GM19463 (cell line): ENCODE data around the gene UBXN6.

ENCODE experiments used
- ATAC-seq: cut with Tn5 transposase; IDR thresholded peaks from one replicate; pipeline ENCODE4 v1.9.1; 2021; ENCODE audit warnings: mild to moderate bottlenecking, moderate library complexity; ENCODE audit not compliant: unreplicated experiment

The UBXN6 gene, protein sequence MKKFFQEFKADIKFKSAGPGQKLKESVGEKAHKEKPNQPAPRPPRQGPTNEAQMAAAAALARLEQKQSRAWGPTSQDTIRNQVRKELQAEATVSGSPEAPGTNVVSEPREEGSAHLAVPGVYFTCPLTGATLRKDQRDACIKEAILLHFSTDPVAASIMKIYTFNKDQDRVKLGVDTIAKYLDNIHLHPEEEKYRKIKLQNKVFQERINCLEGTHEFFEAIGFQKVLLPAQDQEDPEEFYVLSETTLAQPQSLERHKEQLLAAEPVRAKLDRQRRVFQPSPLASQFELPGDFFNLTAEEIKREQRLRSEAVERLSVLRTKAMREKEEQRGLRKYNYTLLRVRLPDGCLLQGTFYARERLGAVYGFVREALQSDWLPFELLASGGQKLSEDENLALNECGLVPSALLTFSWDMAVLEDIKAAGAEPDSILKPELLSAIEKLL

DNA sequence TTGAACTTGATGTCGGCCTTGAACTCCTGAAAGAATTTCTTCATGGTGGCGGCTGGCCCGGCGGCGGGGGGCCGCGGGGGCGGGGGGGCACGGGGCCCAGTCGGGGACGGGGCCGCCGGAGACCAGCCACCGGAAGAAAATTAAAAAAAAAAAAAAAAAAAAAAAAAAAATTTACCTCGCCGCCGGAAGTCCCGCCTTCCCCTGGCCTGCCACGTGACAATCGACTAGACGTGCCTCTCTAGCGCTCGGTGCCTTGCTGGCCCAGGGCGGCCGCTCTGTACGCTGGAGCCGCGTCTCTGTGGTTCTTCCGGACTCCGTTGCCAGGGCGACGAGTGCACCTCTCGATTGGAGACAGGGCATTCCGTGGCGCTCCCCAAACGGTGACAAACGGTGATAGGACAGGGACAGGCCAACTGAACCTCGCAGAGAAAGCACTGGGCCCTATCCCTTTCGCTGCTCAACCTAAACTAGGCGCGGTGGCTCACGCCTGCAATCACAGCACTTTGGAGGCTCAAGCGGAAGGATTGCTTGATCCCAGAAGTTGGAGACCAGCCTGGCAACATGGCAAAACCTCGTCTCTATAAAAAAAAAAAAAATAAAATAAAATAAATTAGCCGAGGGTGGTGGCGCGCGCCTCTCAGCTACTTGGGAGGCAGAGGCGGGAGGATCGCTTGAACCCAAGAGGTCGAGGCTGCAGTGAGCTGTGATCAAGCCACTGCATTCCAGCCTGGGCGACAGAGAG lies at the start of gene UBXN6:
TSS of gene UBXN6 (minus strand) at position 141 of the 742 bp plus-strand sequence. CDS start at position 44, 97 bp downstream.
- peak; percentile 93 for ATAC-seq

DNA sequence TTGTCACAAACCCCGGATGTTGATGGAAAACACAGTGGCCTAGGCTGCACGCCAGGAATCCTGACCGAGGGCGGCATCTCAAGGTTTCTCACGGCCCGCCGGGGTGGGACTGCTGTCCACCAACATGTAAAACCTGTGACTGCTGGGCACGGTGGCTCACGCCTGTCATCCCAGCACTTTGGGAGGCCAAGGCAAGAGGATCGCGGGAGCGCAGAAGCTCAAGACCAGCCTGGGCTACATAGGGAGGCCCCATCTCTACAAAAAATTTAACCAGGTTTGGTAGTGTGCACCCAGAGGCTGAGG lies 49.5 kb upstream of the UBXN6 start:
- no peak for ATAC-seq

DNA sequence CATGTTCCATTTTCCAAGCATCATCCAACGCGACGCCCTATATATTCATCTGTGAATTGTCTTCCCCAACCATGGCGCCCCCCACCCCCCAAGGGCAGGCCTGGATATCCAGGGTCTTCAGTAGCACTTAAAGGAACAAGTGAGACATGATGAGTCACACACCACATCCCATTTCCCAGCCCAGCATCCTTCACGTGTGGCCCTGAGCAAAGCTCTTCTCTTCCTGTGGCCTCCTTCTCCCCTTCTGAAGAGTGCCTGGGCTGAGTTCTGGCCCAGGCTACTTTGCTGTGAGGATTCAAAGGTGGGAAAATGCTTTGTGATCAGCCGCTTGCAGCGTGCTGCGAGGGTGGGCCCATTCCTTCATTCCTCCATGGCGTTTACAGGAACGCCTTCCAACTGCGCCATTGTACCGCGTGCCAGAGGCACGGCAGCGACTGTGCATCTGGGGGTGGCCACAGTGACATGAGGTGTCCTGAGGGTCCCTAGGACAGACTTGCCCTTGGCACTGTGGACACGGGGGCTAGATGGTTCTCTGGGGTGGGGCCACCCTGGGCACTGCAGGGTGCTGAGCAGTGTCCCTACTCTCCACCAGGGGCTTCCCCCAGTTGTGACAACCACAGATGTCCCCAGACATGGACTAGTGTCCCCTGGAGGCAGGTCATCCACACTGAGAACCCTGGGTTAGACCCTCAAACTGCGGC lies 49.0 kb upstream of the UBXN6 start:
- ATAC-seq = no peak

DNA sequence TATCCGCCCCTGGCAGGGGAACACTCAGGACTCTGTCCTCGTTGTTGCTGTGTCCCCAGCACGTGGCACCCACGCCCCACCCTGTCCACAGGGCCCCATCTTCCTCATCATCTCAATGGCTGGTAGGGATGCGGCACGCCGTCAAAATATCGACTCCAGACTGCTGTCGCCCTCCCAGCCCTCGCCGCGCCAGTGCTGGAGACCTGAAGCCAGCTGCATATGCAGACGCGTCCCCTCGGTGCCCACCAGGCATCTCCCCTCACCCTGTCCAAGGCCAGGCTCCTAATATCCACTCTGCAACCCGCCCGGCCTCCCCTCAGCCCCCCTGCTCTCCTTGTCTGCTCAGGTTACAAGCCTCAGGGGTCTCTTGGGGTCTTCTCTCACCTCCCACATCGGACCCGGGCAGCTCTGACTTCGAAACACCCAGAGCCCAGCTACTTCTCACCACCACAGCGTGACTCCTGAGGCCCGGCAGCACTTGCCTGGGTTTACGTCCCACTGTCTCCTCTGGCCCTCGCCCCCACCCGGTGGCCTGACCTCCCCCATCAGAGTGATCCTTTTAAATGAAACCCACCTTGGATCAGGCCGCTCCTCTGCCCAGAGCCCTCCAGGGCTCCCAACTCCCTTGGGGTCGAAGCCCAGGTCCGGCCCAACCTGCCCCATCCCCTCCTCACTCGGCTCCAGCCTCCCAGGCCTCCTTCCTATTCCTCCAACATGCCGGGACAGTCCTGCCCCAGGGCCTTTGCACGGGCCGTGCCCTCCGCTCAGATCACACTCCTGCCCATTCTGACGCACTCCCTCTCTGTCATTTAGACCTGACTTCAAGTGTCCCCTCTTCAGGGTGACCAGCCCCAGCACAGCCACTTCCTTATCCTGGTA lies 48.2 kb upstream of the UBXN6 start:
- no peak for ATAC-seq

DNA sequence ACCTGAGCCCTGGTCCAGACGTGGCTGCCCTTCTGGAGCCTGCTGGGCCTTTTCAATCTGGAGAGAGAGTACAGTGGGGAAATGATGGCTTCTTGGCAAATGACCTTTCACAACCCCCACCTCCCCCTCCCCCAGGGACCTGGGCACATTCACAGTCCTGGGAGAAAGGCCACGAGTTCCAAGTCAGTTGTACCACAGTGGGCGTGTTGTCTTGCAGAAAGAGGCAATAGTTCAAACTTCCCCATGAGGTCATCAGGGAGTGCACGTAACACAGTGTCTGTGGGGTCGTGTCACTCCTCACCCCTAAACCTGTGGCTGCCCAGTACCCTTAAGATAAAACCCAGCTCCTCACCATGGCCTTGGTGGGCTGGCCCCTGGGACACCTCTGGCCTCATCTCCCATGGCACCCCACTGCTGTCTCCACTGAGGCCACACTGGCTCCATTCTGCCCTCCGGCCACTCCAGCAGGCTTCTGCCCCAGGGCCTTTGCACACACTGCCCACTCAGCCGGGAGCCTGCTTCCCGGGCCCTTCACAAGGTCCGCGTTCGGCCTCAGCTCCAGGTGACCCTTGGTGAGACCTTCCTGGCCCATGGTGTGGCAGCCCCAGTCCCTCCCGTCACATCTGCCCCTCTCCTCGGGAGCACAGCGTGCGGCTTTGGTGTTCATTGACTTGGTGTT lies 47.4 kb upstream of the UBXN6 start:
- ATAC-seq = no peak

DNA sequence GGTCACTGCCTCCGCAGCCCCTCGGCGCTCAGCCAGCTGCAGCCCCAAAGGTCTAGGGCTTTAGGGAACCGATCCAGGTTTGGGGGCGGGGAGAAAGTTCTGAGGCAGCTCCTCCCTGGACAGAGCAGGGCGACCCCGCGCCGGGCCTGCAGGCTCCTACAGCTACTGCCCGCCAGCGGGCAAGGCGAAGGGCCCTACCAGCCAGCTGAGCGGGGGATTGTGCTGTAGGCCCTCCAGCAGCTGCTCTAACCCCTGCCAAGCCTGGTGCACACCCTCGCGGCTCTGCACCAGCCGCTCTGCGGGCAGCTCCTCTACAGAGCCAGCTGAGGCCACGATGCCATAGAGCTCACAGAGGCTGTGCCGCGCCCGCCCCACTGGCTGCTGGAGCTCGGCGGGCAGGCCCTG lies 46.7 kb upstream of the UBXN6 start:
- ATAC-seq = no peak

DNA sequence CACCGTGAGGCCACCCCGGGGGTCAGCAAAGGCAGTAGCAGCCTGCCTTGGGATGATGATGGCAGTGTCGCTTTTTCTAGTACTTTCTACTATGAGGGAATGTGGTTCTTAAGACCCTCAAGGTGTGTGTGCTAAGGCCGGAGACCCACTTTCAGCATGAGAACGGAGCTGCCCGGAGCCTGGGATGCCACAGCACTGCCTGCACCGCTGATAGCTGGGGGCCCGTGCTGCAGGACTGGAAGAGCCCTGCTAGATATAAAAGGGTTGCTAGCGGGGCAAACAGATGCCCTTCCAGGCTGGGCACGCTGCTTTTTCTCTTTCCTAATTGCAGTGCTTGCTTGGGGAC lies 46.2 kb upstream of the UBXN6 start:
- ATAC-seq = no peak

DNA sequence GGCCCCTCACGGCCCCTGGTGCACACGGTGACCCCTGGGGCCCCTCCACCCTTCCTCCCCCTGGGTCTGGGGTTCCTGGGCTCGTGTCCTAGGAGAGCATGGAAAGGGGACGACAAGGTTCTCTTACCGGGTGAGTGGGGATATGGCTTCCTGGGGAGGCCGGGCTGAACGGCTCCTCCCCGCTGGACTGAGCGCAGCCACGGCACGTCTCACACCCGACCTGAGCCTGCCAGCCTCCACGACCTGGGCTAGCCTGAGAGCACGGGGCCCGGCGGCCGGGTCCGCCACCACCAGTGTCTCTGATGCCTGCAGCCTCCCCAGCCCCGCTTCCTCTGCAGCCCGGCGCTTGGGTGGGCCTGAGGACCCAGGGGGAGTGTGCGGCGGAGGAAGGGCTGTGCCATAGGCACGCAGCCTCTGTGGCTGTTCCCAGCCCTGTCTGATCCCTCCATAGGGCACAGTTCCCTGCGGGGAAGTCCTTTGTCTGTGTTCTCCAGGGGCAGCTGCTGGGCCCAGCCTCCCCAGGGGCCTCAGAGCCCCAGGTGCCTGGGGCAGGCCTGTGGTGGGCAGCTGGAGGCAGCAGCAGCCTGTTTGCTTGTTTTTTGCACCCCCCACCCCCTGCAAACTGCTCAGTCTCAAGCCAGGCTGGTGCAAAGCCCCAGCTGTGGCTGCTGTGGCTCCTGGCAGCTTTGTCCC lies 45.7 kb upstream of the UBXN6 start:
- ATAC-seq = no peak

DNA sequence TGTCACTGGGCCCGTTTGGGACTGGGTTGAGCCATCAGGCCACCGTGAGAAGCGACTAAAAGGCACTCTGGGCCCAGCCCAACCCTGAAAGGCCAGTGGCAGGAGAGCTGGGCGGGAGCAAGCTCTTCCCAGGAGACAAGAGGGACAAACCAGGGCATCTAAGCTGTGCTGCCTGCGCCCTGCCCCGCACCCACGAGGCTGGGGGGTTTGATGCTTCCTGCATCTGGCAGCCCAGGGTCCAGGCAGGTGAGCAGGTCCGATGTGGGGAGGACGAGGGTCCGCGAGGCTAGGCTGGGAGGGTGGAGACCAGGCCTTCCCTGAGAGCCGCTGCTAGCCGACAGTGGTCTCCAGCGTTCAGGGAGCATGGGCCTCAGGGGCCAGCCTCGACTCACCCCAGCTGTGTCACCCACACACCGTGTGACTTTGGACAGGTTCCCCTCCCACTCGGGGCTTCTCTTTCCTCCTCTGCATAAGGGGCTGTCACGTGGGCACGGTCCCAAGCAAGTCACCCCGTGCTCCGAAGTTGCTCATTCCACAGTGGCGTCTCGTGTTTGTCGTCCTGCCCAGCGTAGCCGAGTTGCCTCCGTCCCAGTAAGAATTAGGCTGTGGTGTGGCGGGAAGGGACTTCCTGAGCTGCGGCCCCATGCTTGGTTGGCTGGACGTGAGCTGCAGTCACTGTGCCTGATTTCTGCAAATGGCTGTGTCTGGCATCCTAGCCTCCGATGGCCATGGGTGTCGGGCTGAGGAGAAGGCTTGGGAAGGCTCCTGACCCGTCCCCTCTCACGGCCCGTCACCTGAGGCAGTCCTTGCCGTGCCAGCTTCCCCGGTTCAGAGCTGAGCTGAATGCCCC lies 44.9 kb upstream of the UBXN6 start:
- no peak for ATAC-seq

DNA sequence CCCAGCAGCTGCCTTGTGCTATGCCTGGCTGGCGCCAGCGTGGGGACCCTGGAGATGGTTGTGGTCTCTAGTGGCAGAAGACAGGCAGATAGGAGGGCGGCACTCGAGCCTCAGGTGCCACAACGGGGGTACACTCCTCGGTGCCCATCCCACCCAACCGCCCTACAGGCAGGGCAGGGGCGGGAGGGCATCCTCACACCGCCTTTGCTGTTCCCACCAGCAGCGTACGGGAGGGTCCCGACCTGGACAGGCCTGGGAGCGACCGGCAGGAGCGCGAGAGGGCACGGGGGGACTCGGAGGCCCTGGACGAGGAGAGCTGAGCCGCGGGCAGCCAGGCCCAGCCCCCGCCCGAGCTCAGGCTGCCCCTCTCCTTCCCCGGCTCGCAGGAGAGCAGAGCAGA lies 44.1 kb upstream of the UBXN6 start:
- no peak for ATAC-seq

DNA sequence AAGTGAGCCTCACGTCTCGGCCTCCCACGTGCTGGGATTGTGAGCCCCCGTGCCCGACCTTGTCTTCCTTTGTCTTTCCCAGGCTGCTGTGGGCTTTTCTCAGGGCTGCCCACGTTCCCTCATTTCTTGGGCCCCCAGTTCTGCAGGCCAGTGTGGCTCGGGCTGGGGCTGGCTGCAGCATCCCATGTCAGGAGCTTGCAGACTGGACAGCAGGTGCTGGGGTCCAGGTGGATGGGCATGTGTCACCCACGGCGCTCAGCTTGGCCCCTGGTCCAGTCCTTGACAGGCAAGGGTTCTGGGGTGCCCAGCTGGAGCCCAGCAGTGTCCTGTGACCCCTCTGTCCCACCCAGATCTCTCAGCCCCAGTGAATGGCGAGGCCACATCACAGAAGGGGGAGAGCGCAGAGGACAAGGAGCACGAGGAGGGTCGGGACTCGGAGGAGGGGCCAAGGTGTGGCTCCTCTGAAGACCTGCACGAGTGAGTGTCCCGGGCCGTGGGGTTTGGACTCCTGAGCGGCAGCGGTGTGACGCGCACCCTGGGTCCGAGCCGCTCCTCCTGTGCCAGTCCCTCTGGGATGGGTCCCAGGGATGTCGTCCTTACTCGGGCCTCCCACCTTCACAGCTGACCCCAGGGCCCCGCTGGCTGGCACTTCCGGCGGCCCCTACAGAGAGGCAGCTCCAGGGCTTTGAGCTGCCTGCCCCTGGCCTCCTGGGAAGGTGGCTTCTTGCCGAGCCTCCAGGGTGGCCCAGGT lies 43.4 kb upstream of the UBXN6 start:
- ATAC-seq = no peak

DNA sequence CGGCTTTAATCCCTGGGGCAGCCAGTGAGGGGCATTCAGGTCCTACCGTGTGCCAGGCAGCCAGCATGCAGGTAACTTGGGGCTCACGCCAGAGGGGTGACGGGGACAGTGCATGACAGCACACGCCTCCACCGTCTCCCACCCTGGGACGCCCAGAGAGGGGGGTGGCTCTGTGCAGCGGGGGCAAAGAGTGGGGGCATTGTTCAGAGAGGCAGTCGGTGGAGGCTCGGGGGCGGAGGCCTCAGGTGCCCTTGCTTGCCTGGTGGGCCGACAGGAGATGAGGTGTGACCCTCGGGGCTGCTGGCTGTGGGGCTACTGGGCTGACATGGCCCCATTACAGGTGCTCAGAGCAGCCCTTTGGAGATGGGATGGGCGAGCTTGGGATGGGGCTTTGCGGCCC lies 42.3 kb upstream of the UBXN6 start:
- no peak for ATAC-seq

DNA sequence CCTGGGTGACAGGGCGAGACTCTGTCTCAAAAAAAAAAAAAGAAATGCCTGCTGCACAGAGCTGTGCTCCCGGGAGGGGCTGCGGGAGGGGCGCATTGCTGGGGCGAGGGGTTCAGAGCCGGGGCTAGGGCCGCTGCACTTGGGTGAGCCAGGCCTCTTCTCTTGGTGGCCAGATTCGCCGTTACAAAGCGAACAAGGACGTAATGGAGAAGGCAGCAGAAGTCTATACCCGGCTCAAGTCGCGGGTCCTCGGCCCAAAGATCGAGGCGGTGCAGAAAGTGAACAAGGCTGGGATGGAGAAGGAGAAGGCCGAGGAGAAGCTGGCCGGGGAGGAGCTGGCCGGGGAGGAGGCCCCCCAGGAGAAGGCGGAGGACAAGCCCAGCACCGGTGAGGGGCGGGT lies 41.7 kb upstream of the UBXN6 start:
- no peak for ATAC-seq

DNA sequence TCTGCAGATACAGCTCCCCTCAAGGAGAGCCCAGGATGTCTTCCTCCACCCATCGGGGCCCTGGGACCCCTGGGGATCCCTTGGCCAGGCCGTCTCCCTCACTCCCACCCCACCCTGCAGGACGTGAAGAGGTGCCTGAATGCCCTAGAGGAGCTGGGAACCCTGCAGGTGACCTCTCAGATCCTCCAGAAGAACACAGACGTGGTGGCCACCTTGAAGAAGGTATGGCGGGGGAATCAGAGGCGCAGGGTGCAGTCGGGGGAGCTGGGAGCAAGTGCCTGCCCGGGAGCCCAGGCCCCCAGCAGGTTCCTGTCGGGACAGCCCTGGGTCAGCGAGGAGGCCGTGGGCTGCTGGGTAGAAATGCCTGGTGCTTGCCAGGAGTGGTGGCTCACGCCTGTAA lies 41.1 kb upstream of the UBXN6 start:
- ATAC-seq = no peak

DNA sequence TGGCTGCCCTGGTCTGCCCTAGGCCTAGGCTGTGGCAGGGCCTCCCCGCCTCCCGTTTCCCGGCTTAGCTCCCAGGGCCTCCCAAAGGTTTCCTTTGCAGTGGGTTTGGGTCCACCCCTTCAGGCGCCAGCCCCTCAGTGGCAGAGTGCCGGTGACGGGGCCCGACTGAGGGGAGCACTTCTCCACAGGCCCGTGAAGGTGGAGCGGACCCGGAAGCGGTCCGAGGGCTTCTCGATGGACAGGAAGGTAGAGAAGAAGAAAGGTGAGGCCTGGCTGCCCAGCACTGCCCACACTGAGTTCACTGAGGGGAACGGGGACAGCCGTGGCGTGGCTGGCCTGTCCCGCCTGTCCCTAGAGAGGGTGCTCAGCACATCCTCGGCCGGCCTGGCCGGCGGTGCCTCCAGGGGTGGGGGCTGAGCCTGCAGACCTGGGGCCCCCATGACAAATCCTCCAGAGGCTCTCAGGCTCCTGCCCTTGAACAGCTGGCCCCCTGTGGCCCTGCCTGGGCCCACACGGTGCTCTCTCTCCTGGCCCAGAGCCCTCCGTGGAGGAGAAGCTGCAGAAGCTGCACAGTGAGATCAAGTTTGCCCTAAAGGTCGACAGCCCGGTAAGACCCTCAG lies 40.3 kb upstream of the UBXN6 start:
- no peak for ATAC-seq

DNA sequence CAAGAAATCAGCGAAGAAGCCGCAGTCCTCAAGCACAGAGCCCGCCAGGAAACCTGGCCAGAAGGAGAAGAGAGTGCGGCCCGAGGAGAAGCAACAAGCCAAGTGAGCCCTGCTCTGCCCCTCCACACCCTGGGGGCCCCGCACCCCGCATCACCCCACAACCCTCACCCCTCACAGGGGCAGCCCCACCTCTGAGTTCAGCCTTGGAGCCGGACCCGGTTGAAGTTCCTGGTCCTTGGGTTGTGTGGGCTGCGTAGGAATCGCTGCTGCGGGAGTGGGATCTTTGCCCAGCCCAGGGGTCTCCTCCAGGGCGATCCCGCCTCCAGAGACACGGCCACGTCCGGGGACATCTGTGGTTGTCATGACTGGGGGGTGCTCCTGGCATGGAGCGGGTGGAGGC lies 38.7 kb upstream of the UBXN6 start:
- no peak for ATAC-seq

DNA sequence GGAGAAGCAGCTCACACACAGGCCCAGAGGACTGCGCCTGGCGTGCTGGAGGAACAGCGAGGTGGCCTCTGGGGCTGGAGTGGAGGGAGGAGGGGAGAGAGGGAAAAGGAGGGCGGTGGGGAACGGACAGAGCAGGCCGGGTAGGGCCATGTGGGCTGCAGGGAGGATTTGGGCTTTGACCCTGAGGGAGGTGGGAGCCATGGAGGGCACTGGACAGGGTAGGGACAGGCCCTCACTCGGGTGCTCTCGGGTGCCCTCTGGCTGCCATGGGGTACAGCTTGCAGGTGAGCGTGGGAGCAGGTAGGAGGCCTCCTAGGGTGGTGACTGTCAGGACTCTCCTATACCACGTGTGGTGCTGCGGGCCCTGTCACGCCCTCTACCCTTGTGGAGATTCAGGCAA lies 37.9 kb upstream of the UBXN6 start:
- ATAC-seq = no peak

DNA sequence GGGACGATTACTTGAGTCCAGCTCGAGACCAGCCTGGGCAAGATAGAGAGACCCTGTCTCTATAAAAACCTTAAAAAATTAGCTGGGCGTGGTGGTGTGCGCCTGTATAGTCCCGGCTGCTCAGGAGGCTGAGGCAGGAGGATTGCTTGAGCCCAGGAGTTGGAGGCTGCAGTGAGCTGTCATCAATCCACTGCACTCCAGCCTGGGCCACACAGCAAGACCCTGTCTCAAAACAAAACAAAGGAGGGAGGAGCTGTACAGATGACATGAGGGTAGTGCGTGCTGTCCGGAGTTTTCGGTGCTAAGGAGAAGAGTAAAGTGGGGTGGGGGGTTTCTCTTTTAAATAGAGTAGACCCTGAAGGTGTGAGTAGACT lies 37.1 kb upstream of the UBXN6 start:
- ATAC-seq = no peak
